Suprapubic skin (tissue), 3 donors: Measurements from ENCODE around the gene NAXD.

Experiments
- EP300 ChIP-seq: sonication (generic); formaldehyde crosslinking; IDR thresholded peaks from one replicate; pipeline ENCODE4 v1.6.1; 2017; ENCODE audit warnings: antibody characterized with exemption
- TF ChIP-seq, protein P1 (sequence below), 2 donors: fragments of 200-600 bp in 1 of 2; fragments of 450-650 bp in 1 of 2; sonication (generic) in 1 of 2; IDR thresholded peaks; one replicate each; pipeline ENCODE4 v1.5.1; 2016 to 2019; ENCODE audit warnings: antibody characterized with exemption in 2 of 2, mild to moderate bottlenecking in 1 of 2, moderate library complexity in 1 of 2

DNA sequence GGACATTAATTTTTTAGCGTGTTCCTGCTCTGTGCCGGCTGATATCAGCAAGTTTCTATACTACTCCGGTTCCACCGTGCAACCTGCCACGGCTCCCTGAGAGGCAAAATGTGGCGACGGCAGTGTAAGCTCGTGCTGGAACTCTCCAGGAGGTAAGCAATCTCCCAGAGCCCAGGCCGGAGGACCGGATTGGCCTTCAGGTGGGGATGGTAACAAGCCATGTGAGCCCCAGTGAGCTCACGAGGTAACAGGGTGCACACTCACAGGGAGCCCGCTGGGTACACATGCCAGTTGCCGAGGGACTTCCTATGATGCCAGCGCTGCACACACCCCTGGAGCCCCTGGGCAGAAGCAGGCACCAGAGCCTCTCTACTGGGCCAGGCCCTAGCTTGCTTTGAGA, 38.5 kb downstream of the NAXD start:
- TF ChIP-seq, protein P1, sequence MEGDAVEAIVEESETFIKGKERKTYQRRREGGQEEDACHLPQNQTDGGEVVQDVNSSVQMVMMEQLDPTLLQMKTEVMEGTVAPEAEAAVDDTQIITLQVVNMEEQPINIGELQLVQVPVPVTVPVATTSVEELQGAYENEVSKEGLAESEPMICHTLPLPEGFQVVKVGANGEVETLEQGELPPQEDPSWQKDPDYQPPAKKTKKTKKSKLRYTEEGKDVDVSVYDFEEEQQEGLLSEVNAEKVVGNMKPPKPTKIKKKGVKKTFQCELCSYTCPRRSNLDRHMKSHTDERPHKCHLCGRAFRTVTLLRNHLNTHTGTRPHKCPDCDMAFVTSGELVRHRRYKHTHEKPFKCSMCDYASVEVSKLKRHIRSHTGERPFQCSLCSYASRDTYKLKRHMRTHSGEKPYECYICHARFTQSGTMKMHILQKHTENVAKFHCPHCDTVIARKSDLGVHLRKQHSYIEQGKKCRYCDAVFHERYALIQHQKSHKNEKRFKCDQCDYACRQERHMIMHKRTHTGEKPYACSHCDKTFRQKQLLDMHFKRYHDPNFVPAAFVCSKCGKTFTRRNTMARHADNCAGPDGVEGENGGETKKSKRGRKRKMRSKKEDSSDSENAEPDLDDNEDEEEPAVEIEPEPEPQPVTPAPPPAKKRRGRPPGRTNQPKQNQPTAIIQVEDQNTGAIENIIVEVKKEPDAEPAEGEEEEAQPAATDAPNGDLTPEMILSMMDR (IDR thresholded peaks at IDR 0.05): no peak
- TF ChIP-seq EP300: no peak
